SU-DHL-6 (cell line): ENCODE data around the gene CFAP92.

Experiments used
- EZH2phosphoT487 ChIP-seq: fragments of 200-600 bp; sonication (generic), shearing (Covaris generic); conservative IDR thresholded peaks from 2 replicates; pipeline ENCODE4 v1.6.1; 2018; ENCODE audit warnings: mild to moderate bottlenecking, antibody characterized with exemption, low read length, moderate library complexity, mixed read lengths
- TF ChIP-seq, protein P1 (sequence below): fragments of 200-600 bp; sonication (generic); IDR thresholded peaks from one replicate; pipeline ENCODE4 v1.5.1; 2017; ENCODE audit warnings: antibody characterized with exemption, mild to moderate bottlenecking, low read length, moderate library complexity; ENCODE audit not compliant: insufficient read depth, poor library complexity, severe bottlenecking

DNA sequence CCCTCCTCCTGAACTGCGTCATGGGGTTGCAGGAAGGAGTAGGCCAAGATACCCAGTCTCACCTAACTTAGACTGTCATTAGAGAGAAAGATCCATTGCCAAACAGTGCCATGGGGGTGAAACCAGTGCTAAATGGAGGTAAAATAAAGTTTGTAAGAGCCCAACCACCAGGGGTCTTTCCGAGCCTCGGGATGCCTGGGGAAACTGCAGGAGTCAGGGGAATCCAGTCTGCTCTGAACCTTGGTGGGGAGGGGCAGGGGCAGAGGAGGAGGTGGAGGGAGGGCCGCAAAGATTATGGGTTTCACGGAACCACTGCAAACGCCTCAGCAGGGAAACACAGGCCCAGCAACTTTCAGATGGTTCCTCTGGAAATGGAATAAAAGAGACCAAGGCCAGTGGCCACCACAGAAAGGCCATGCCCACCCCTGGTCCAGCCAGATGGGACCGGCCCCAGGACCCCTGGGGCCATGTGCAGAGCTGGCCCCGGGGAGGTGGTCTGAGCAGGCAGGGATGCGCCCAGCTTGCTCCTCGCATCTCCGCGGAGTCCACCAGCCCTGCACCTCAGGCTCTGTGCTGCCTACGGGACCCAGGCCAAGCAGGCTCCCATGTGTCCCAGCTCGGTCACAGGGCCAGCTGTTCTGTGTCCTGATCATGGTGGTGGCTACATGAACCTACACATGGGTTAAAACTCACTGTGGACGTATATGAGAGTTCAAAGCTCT, 46.9 kb upstream of the CFAP92 start:
- TF ChIP-seq, protein P1, sequence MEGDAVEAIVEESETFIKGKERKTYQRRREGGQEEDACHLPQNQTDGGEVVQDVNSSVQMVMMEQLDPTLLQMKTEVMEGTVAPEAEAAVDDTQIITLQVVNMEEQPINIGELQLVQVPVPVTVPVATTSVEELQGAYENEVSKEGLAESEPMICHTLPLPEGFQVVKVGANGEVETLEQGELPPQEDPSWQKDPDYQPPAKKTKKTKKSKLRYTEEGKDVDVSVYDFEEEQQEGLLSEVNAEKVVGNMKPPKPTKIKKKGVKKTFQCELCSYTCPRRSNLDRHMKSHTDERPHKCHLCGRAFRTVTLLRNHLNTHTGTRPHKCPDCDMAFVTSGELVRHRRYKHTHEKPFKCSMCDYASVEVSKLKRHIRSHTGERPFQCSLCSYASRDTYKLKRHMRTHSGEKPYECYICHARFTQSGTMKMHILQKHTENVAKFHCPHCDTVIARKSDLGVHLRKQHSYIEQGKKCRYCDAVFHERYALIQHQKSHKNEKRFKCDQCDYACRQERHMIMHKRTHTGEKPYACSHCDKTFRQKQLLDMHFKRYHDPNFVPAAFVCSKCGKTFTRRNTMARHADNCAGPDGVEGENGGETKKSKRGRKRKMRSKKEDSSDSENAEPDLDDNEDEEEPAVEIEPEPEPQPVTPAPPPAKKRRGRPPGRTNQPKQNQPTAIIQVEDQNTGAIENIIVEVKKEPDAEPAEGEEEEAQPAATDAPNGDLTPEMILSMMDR = no peak
- TF ChIP-seq EZH2phosphoT487 = no peak
